ENCODE measurements around the gene RGCC. TPM values are rescaled to one million over a fixed set of nuclear protein-coding genes. Genes with fewer than 3 reads are reported as not detected.

Gene RGCC
- total RNA-seq, 1 donor from 2014 or later = not detected

DNA sequence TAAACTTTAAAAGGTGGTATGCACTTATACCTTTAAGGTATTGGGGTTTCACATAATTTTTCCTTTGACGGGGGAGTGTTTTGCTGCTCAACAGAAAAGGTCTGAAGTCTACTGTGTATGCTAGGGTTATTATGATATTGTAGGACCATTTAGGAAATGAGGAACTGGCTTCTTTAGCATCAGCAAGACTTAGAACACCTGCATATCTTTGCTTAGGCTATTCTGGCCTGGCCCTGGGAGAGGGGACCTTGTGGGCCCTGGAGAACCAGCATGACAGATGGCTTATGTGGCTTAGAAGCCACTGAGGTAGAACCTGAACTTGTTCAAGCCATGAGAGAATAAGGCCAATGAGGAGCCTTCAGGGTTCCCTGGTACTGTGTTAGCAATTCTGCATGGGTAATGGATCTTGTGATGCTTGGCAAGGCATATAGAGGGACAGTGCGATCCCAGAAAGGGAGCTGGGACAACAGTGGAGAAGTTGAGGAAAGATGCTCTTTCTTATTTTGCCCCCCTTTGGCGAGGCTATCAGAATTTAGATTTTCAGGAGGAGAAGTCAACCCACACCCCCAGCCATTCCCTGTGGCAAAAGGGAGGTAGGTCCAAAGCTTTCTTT, 4.3 kb downstream of the RGCC start:
- no peak for DNase-seq (ENCODE audit: low spot score, unreplicated experiment)
- Mint-ChIP-seq H3K4me3 (ENCODE audit: low read depth) (no peak overlapping the region), H3K27ac (no peak overlapping the region), H3K4me1 (ENCODE audit: low read depth) (no peaks in the 10 kb centered on the region), H3K27me3 (peaks cover 66% of the 10 kb centered on the region), H3K9me3 (ENCODE audit: low read depth) (no peaks in the 10 kb centered on the region), H3K36me3 (ENCODE audit: insufficient read depth) (no peaks in the 10 kb centered on the region)
- TF ChIP-seq, protein P1, sequence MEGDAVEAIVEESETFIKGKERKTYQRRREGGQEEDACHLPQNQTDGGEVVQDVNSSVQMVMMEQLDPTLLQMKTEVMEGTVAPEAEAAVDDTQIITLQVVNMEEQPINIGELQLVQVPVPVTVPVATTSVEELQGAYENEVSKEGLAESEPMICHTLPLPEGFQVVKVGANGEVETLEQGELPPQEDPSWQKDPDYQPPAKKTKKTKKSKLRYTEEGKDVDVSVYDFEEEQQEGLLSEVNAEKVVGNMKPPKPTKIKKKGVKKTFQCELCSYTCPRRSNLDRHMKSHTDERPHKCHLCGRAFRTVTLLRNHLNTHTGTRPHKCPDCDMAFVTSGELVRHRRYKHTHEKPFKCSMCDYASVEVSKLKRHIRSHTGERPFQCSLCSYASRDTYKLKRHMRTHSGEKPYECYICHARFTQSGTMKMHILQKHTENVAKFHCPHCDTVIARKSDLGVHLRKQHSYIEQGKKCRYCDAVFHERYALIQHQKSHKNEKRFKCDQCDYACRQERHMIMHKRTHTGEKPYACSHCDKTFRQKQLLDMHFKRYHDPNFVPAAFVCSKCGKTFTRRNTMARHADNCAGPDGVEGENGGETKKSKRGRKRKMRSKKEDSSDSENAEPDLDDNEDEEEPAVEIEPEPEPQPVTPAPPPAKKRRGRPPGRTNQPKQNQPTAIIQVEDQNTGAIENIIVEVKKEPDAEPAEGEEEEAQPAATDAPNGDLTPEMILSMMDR (IDR thresholded peaks at IDR 0.05; ENCODE audit: unreplicated experiment) = no peak

DNA sequence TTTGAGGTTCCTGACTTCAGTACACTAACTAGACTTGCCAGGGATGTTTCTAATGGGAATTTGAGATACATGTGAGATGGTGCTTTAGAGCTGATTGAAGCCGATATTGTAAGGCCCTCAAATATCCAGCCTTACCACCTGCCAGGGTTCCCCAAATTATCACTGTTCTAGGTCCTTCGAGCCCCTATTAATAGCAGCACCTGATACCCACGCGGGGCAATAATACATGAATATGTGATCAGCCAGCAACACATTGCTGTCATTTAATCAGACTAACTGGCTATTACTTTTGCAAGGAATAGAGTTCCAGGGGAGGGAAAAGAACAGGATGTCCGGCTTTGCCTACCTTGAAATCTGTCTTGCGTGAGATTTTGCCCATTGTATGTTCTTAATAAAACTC, 5.1 kb downstream of the RGCC start:
- no peak for DNase-seq (ENCODE audit: low spot score, unreplicated experiment)
- H3K4me1 Mint-ChIP-seq (ENCODE audit: low read depth) = no peaks in the 10 kb centered on the region
- no peaks in the 10 kb centered on the region for H3K36me3 Mint-ChIP-seq (ENCODE audit: insufficient read depth)
- H3K27me3 Mint-ChIP-seq = peaks cover 65% of the 10 kb centered on the region
- no peak overlapping the region for H3K27ac Mint-ChIP-seq
- no peak overlapping the region for H3K4me3 Mint-ChIP-seq (ENCODE audit: low read depth)
- TF ChIP-seq, protein P1 (IDR thresholded peaks at IDR 0.05; ENCODE audit: unreplicated experiment) = no peak
- H3K9me3 Mint-ChIP-seq (ENCODE audit: low read depth) = no peaks in the 10 kb centered on the region

DNA sequence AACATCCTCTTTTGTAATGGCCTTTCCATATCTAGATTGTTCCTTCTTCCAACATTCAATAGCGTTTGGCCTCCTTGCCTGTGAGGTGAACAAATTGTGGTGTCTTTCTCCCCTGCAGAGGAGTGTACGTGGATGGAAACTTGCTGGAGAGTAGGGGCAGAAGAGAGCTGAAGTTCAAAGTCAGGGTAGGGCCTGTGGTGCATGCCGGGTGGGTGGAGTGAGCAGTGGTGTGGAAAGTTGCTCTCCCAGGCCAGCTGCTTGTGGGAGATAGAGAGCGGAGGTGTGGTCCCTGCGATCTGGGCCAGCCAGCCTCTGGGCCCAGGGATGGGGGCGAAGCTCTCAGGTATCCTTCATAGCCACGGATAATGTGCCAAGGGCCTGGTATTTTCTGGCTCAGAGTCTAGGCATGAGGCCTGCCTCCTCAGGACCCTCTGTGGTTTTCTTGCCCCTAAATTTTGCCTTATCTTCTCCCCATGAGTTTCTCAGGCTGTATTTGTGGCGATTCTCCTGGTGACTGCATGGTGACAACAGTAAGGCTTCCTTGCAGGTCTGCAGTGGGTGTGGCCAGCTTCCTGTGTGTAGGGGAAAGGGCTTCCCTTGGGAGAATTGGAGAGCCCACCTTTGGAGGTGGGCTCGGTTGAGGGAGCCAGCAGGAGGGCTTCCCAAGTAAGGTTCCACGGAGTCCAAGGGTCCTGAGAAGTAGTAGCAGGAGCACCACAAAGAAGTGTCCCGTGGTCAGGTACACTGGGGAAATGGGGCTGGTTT, 6.7 kb downstream of the RGCC start:
- Mint-ChIP-seq H3K27ac (no peak overlapping the region), H3K27me3 (peaks cover 56% of the 10 kb centered on the region), H3K36me3 (ENCODE audit: insufficient read depth) (no peaks in the 10 kb centered on the region), H3K4me1 (ENCODE audit: low read depth) (no peaks in the 10 kb centered on the region), H3K4me3 (ENCODE audit: low read depth) (no peak overlapping the region), H3K9me3 (ENCODE audit: low read depth) (no peaks in the 10 kb centered on the region)
- TF ChIP-seq, protein P1 (IDR thresholded peaks at IDR 0.05; ENCODE audit: unreplicated experiment) = no peak
- no peak for DNase-seq (ENCODE audit: low spot score, unreplicated experiment)

DNA sequence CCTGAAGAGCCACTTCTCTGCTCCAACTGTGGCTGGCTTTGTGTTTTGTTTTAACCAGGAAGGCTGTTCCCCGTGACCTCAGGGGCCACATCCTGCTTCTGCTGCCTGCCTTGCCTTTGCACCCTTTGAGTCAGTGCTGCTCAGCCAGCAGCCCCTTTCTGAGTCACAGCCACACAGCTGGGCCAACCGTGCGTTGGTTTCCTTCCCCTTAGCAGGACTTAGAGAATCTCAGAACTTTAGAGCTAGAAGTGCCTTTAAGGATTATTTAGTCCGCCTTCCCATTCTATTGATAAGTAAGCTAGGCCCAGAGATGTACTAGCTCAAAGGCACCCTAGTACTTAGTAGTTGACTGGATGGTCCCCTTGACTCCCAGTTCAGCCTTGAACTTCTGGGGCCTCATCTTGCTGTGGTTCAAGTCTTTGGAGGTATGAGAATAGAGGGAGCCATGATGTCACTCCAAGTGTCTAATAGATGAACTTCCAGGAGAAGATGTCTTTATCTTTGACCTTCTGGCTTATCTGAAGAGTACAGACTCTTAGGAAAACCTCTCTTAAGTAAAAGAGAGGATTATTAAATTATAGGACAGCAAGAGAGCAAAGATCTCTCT, 8.0 kb downstream of the RGCC start:
- H3K27ac Mint-ChIP-seq = no peak overlapping the region
- no peak for DNase-seq (ENCODE audit: low spot score, unreplicated experiment)
- no peaks in the 10 kb centered on the region for H3K4me1 Mint-ChIP-seq (ENCODE audit: low read depth)
- no peaks in the 10 kb centered on the region for H3K9me3 Mint-ChIP-seq (ENCODE audit: low read depth)
- no peaks in the 10 kb centered on the region for H3K36me3 Mint-ChIP-seq (ENCODE audit: insufficient read depth)
- TF ChIP-seq, protein P1 (IDR thresholded peaks at IDR 0.05; ENCODE audit: unreplicated experiment) = no peak
- H3K4me3 Mint-ChIP-seq (ENCODE audit: low read depth) = no peak overlapping the region
- H3K27me3 Mint-ChIP-seq = peaks cover 46% of the 10 kb centered on the region

DNA sequence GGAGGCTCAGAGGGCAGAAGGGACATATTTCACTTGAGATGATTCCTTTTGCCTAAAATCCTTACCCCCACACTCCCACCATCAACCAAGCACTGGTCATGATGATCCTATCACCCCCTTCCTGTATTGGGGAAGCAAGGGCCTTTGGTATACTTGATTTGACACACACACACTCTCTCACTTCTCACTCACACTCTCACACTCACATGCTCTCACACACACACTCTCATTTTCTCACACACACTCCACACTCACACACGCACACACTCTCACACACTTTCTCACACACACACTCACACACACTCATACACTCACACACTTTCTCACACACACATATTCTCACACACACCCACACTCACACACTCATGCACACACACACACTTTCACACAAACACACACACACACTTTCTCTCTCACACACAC, 8.6 kb downstream of the RGCC start:
- Mint-ChIP-seq H3K4me3 (ENCODE audit: low read depth) (no peak overlapping the region), H3K9me3 (ENCODE audit: low read depth) (no peaks in the 10 kb centered on the region), H3K4me1 (ENCODE audit: low read depth) (no peaks in the 10 kb centered on the region), H3K27ac (no peak overlapping the region), H3K27me3 (peaks cover 40% of the 10 kb centered on the region), H3K36me3 (ENCODE audit: insufficient read depth) (no peaks in the 10 kb centered on the region)
- TF ChIP-seq, protein P1 (IDR thresholded peaks at IDR 0.05; ENCODE audit: unreplicated experiment) = no peak
- DNase-seq (ENCODE audit: low spot score, unreplicated experiment) = no peak
